K562 (cell line): Measurements from ENCODE around the gene SPRYD3. TPM values are rescaled to one million over a fixed set of nuclear protein-coding genes. Genes with fewer than 3 reads are reported as not detected.

Source experiments
- ATAC-seq: fragments of 200-7000 bp; cut with Tn5 transposase; 3 replicates; pipeline ENCODE4 v1.9.1; 2020; ENCODE audit warnings: moderate library complexity
- BruUV-seq: library from RNA; stranded (reverse); fragments of 400-500 nt; replicated peaks from 2 replicates; lab custom pipeline; 2021; lab: Mats Ljungman, UMichigan
- CTCF ChIA-PET: fragments of 300-600 bp; formaldehyde crosslinking; extraction: SDS; loops from one replicate; lab custom pipeline; 2021; ENCODE audit warnings: low intra/inter-chr PET ratio; lab: Yijun Ruan, JAX
- POLR2A ChIA-PET: fragments of 300-600, 350-650 bp; sonication (Branson Sonifier 250); formaldehyde crosslinking; extraction: SDS; loops from one replicate; lab custom pipeline; 2021; ENCODE audit warnings: antibody characterized with exemption, inconsistent platforms; lab: Yijun Ruan, JAX
- DNase-seq, 4 experiments: peaks; one replicate each; pipeline versions ENCODE4 v3.0.0 to v3.0.0-alpha.2; 2011 to 2018; ENCODE audit warnings: low spot score in 3 of 4, mixed read lengths in 3 of 4; ENCODE audit errors: extremely low read depth in 1 of 4
- FAIRE-seq: peaks from 2 replicates; lab custom pipeline; 2011; peaks lifted over from hg19 to GRCh38; lab: Jason Lieb, UNC
- H2AFZ ChIP-seq: 2 replicates; pipeline ENCODE4 v1.6.0; 2011; ENCODE audit warnings: low read depth, low read length, control low read depth, inconsistent platforms
- H3K27ac ChIP-seq: fragments of 200-600 bp; 3 replicates; pipeline ENCODE4 v1.8.0; 2011; ENCODE audit warnings: low read depth, mild to moderate bottlenecking, control low read depth, inconsistent platforms, low read length, moderate library complexity, mixed read lengths; ENCODE audit errors: extremely low read depth
- H3K27me3 ChIP-seq, 2 experiments: fragments of 300-600 bp in 1 of 2; 2 replicates in 1 of 2; 3 replicates in 1 of 2; pipeline versions ENCODE4 v1.6.0 to v1.8.0; 2011; ENCODE audit warnings: inconsistent platforms in 2 of 2, low read length in 2 of 2, mild to moderate bottlenecking in 1 of 2, mixed read lengths in 1 of 2, moderate library complexity in 1 of 2; ENCODE audit not compliant: control insufficient read depth in 2 of 2, insufficient read depth in 2 of 2
- H3K36me3 ChIP-seq: fragments of 300-600 bp; 3 replicates; pipeline ENCODE4 v1.8.0; 2011; ENCODE audit warnings: mild to moderate bottlenecking, low read length, inconsistent platforms; ENCODE audit not compliant: control insufficient read depth, insufficient read depth
- H3K4me1 ChIP-seq, 2 experiments: fragments of 200-600 bp in 1 of 2; replicated peaks in 1 of 2; 2 replicates in 1 of 2; 3 replicates in 1 of 2; pipeline versions ENCODE4 v1.5.1 to v1.8.0; 2011; ENCODE audit warnings: inconsistent platforms in 2 of 2, low read length in 2 of 2, mild to moderate bottlenecking in 1 of 2, mixed read lengths in 1 of 2, moderate library complexity in 1 of 2; ENCODE audit not compliant: control insufficient read depth in 2 of 2, insufficient read depth in 2 of 2
- H3K4me2 ChIP-seq: 2 replicates; pipeline ENCODE4 v1.6.1; 2011; ENCODE audit warnings: low read length, control low read depth, inconsistent platforms, mixed read lengths; ENCODE audit not compliant: insufficient read depth
- H3K4me3 ChIP-seq: fragments of 200-600 bp; sonication (generic), shearing (Covaris generic); 2 replicates; pipeline ENCODE4 v1.5.1; 2016; ENCODE audit warnings: control low read depth, inconsistent platforms
- H3K79me2 ChIP-seq: fragments of 200-600 bp; 3 replicates; pipeline ENCODE4 v1.8.0; 2011; ENCODE audit warnings: low read length, inconsistent platforms; ENCODE audit not compliant: control insufficient read depth, insufficient read depth
- H3K9ac ChIP-seq, 2 experiments: 2 replicates each; pipeline versions ENCODE4 v1.6.0 to v1.6.1; 2011; ENCODE audit warnings: low read depth in 2 of 2, low read length in 2 of 2, control low read depth in 1 of 2, inconsistent platforms in 1 of 2, mild to moderate bottlenecking in 1 of 2, mixed read lengths in 1 of 2; ENCODE audit not compliant: insufficient read depth in 1 of 2
- H3K9me1 ChIP-seq: one replicate; pipeline ENCODE4 v1.6.0; 2011; ENCODE audit warnings: inconsistent platforms, mild to moderate bottlenecking, low read length, moderate library complexity; ENCODE audit not compliant: control insufficient read depth, insufficient read depth
- H3K9me3 ChIP-seq: replicated peaks from 2 replicates; pipeline ENCODE4 v1.5.1; 2011; ENCODE audit warnings: low read depth, low read length, inconsistent platforms; ENCODE audit not compliant: control insufficient read depth, insufficient read depth
- H4K20me1 ChIP-seq: replicated peaks from 2 replicates; pipeline ENCODE4 v1.6.1; 2011; ENCODE audit warnings: low read length, inconsistent platforms, mixed read lengths; ENCODE audit not compliant: control insufficient read depth, insufficient read depth
- ARNT ChIP-seq, 2 experiments: fragments of 450-650 bp; IDR thresholded peaks; 2 replicates each; pipeline ENCODE4 v1.6.1; 2016; ENCODE audit warnings: mild to moderate bottlenecking in 1 of 2
- ATF3 ChIP-seq, 2 experiments: fragments of 450-650 bp in 1 of 2; sonication (generic) in 1 of 2; formaldehyde crosslinking in 1 of 2; IDR thresholded peaks in 1 of 2; conservative IDR thresholded peaks in 1 of 2; 2 replicates each; pipeline versions ENCODE4 v1.6.1 to v1.8.1; 2016 to 2023; ENCODE audit warnings: mild to moderate bottlenecking in 2 of 2, moderate library complexity in 2 of 2, inconsistent platforms in 1 of 2, missing genetic modification reagents in 1 of 2
- FOS ChIP-seq: IDR thresholded peaks from 3 replicates; pipeline ENCODE4 v1.6.1; 2011; ENCODE audit not compliant: insufficient read length; ENCODE audit errors: extremely low read depth
- JUND ChIP-seq, 2 experiments: IDR thresholded peaks; 2 replicates in 1 of 2; 3 replicates in 1 of 2; pipeline ENCODE4 v1.6.1; 2011; ENCODE audit warnings: borderline replicate concordance in 2 of 2, low read depth in 2 of 2, low read length in 2 of 2, improper control_type of control experiment in 1 of 2, missing biosample characterization in 1 of 2, missing genetic modification characterization in 1 of 2, missing genetic modification reagents in 1 of 2
- KLF6 ChIP-seq: fragments of 250-450 bp; sonication (Bioruptor Pico); IDR thresholded peaks from 2 replicates; pipeline ENCODE4 v1.4.0; 2020; ENCODE audit warnings: mild to moderate bottlenecking, moderate library complexity, borderline replicate concordance
- MCM3 ChIP-seq: fragments of 450-650 bp; IDR thresholded peaks from 2 replicates; pipeline ENCODE4 v1.6.1; 2016
- PTTG1 ChIP-seq: fragments of 450-650 bp; IDR thresholded peaks from 2 replicates; pipeline ENCODE4 v1.6.1; 2016; ENCODE audit warnings: low read depth, mild to moderate bottlenecking, missing genetic modification characterization, missing compliant biosample characterization
- RAD51 ChIP-seq: fragments of 450-650 bp; IDR thresholded peaks from 2 replicates; pipeline ENCODE4 v1.7.1; 2016; ENCODE audit warnings: low read depth, mild to moderate bottlenecking, borderline replicate concordance
- RBM22 ChIP-seq: fragments of 200-400 bp; formaldehyde crosslinking; IDR thresholded peaks from 2 replicates; pipeline ENCODE4 v1.6.1; 2018; ENCODE audit warnings: low read length, low read depth; ENCODE audit not compliant: poor library complexity, severe bottlenecking
- SREBF2 ChIP-seq: sonication (generic); formaldehyde crosslinking; IDR thresholded peaks from 2 replicates; pipeline ENCODE4 v1.4.0; 2020; ENCODE audit warnings: mild to moderate bottlenecking, missing genetic modification reagents
- ZBTB7A ChIP-seq: IDR thresholded peaks from 2 replicates; pipeline ENCODE4 v1.6.1; 2011; ENCODE audit warnings: low read depth, mild to moderate bottlenecking, low read length, moderate library complexity, borderline replicate concordance; ENCODE audit not compliant: control insufficient read depth
- ZNF140 ChIP-seq: fragments of 250-450 bp; sonication (Bioruptor Pico); IDR thresholded peaks from 2 replicates; pipeline ENCODE4 v1.8.0; 2021; ENCODE audit warnings: moderate library complexity, mild to moderate bottlenecking, inconsistent platforms
- ZNF316 ChIP-seq: fragments of 450-650 bp; IDR thresholded peaks from 2 replicates; pipeline ENCODE4 v1.6.1; 2016
- ZNF707 ChIP-seq: fragments of 250-450 bp; sonication (Bioruptor Pico); conservative IDR thresholded peaks from 2 replicates; pipeline ENCODE4 v1.8.0; 2022; ENCODE audit warnings: inconsistent platforms, mild to moderate bottlenecking, moderate library complexity
- WGBS: fragments of 100-300 bp; shearing (Covaris generic); methylation state at CpG from one replicate; pipeline ENCODE4 v1.1.6; 2016; ENCODE audit warnings: low coverage, mixed read lengths; ENCODE audit not compliant: insufficient coverage; ENCODE audit errors: missing lambda C conversion rate; 5-methylcytosine and 5-hydroxymethylcytosine counted together
- in situ Hi-C: fragments of 300-500 bp; cut with MboI; formaldehyde crosslinking; loops from 4 replicates; pipeline ENCODE4 v1.15.0; 2018; ENCODE audit warnings: inconsistent platforms, mixed read lengths
- intact Hi-C: fragments of 100-400 bp; cut with micrococcal nuclease; formaldehyde crosslinking; loops from 2 replicates; pipeline ENCODE4 v1.14.2; 2022
- polyA plus RNA-seq, 8 experiments: library from polyadenylated mRNA; depleted of rRNA in 4 of 8; stranded (reverse) in 5 of 8; unstranded in 3 of 8; fragments of >200 nt; fragmentation: Nextera tagmentation in 2 of 8; fragmentation: Illumina TruSeq in 1 of 8; extraction: Ambion mirVana in 2 of 8; extraction: Trizol in 1 of 8; gene quantifications; 2 replicates each; pipeline versions ENCODE4 v1.2.1 to v1.2.3, GENCODE V29; 2011 to 2014; ENCODE audit warnings: inconsistent platforms in 1 of 8, missing spikeins in 1 of 8
- total RNA-seq, 7 experiments: library from RNA; depleted of rRNA in 6 of 7; stranded (reverse); fragments of >200 nt in 6 of 7; fragmentation: Illumina TruSeq in 2 of 7; extraction: Trizol in 2 of 7; gene quantifications; 2 replicates each; pipeline versions ENCODE4 v1.2.1 to v1.2.3, GENCODE V29; 2011 to 2021; ENCODE audit warnings: low replicate concordance in 1 of 7
- TF ChIP-seq, protein P1 (sequence below): fragments of 250-450 bp; sonication (Bioruptor Pico); IDR thresholded peaks from 2 replicates; pipeline ENCODE4 v1.4.0; 2020

Gene SPRYD3
- total and polyA plus RNA-seq, 9 of the 15 experiments (the other 6 are each of a cell fraction or from before 2014, with no cell fraction given) = 1.5 to 13.6 (median 7.6) TPM

DNA sequence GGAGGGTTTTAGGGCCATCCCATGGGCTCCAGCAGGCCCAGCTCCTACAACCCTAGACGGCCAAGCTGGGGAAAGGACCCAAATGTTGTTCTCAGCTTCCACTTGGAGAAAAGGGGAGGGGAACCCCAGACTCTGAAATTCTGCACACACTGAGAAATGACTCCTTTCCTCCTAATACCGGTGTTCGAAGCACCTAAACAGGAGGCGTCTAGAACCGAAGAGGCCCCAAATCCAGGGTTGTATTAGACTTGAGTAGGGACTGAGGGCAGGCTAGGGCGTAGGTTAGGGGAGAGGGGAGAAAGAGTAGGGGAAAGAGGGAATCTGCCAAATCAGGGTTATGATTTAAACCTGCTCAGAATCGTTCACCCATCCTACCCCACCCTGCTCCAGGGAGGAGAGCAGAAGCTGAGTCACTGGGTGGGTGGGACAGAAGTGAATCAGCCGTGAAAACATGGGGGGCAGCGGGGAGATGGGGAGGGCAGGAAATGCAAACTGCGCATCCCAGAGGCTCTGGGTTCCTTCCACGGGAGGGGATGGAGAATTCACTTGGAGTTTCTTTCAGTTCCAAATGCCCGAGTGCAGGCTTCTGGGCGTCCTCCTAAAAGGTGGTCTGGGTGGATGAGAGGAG is 19.3 kb upstream of the SPRYD3 start:
- WGBS = 8% methylated on average over 12 of the region's 13 CpGs
- Histone ChIP-seq H3K36me3 (no peaks in the 10 kb centered on the region), H3K4me1 (peaks cover 39 to 42% of the 10 kb centered on the region in 2 experiments), H3K4me2 (peak overlapping the region; percentile 76), H3K79me2 (no peaks in the 10 kb centered on the region), H3K9ac (peak overlapping the region; percentile 56 to 86; a peak in 3 of 4 replicates), H3K27me3 (no peaks in the 10 kb centered on the region), H3K27ac (peak overlapping the region; percentile 72), H3K9me3 (no peaks in the 10 kb centered on the region), H3K9me1 (peaks cover 6% of the 10 kb centered on the region), H2AFZ (peak overlapping the region; percentile 98), H4K20me1 (no peaks in the 10 kb centered on the region), H3K4me3 (peak overlapping the region; percentile 44)
- FAIRE-seq (peak; percentile 83), ATAC-seq (peak; percentile 32), DNase-seq (peak in 3 of 4 experiments; percentile 31 to 62 (median 59))
- in situ Hi-C loops (no loop called here), intact Hi-C loops (no loop called here)
- no TSS peak for BruUV-seq
- CTCF ChIA-PET = interaction anchor here (0.7 to 2.9 kb wide), 4 partner anchors 11 to 91 kb away, joined by 3 to 49 read pairs (median 3); no protein-coding TSS in a partner anchor
- POLR2A ChIA-PET = interaction anchor here (0.5 to 1.4 kb wide), 8 partner anchors 14 to 1707 kb away, joined by 3 to 9 read pairs (median 3); partner anchors contain the start of genes GALNT6 and SPRYD3
- TF ChIP-seq KLF6 (CRISPR knock-in tag) (no peak), ARNT (IDR thresholded peaks at IDR 0.05) (no peak), SREBF2 (CRISPR knock-in tag) (no peak), ZNF140 (CRISPR knock-in tag) (no peak), PTTG1 (tag) (no peak), FOS (no peak), JUND (IDR thresholded peaks at IDR 0.05; ENCODE audit: borderline replicate concordance, low read depth, low read length) (peak; percentile 54; the same call in 1 of the 2 replicates), JUND (tag; IDR thresholded peaks at IDR 0.05; ENCODE audit: borderline replicate concordance, low read depth, low read length) (no peak), ZBTB7A (peak; percentile 31; the same call in 1 of the 2 replicates), ATF3 (IDR thresholded peaks at IDR 0.05) (peak; percentile 38), ATF3 (CRISPR knock-in tag; conservative IDR thresholded peaks at IDR 0.05) (no peak), MCM3 (no peak), RAD51 (no peak), RBM22 (no peak), ZNF316 (peak; percentile 24; the same call in 1 of the 2 replicates), ZNF707 (CRISPR knock-in tag) (no peak)
- TF ChIP-seq, protein P1, sequence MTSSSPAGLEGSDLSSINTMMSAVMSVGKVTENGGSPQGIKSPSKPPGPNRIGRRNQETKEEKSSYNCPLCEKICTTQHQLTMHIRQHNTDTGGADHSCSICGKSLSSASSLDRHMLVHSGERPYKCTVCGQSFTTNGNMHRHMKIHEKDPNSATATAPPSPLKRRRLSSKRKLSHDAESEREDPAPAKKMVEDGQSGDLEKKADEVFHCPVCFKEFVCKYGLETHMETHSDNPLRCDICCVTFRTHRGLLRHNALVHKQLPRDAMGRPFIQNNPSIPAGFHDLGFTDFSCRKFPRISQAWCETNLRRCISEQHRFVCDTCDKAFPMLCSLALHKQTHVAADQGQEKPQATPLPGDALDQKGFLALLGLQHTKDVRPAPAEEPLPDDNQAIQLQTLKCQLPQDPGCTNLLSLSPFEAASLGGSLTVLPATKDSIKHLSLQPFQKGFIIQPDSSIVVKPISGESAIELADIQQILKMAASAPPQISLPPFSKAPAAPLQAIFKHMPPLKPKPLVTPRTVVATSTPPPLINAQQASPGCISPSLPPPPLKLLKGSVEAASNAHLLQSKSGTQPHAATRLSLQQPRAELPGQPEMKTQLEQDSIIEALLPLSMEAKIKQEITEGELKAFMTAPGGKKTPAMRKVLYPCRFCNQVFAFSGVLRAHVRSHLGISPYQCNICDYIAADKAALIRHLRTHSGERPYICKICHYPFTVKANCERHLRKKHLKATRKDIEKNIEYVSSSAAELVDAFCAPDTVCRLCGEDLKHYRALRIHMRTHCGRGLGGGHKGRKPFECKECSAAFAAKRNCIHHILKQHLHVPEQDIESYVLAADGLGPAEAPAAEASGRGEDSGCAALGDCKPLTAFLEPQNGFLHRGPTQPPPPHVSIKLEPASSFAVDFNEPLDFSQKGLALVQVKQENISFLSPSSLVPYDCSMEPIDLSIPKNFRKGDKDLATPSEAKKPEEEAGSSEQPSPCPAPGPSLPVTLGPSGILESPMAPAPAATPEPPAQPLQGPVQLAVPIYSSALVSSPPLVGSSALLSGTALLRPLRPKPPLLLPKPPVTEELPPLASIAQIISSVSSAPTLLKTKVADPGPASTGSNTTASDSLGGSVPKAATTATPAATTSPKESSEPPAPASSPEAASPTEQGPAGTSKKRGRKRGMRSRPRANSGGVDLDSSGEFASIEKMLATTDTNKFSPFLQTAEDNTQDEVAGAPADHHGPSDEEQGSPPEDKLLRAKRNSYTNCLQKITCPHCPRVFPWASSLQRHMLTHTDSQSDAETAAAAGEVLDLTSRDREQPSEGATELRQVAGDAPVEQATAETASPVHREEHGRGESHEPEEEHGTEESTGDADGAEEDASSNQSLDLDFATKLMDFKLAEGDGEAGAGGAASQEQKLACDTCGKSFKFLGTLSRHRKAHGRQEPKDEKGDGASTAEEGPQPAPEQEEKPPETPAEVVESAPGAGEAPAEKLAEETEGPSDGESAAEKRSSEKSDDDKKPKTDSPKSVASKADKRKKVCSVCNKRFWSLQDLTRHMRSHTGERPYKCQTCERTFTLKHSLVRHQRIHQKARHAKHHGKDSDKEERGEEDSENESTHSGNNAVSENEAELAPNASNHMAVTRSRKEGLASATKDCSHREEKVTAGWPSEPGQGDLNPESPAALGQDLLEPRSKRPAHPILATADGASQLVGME (CRISPR knock-in tag) = no peak
